Liver (tissue), 9 donors: ENCODE data around the gene SP100. TPM values are rescaled to one million over a fixed set of nuclear protein-coding genes. Genes with fewer than 3 reads are reported as not detected.
A peak's percentile ranks its signal among the peaks of the same experiment; 100 is the strongest.

Experiments used
- DNase-seq: peaks from one replicate; pipeline ENCODE4 v3.0.0-alpha.2; 2017; ENCODE audit warnings: low spot score
- H3K27ac ChIP-seq, 2 donors: one replicate each; pipeline ENCODE4 v1.7.0; 2013; ENCODE audit warnings: inconsistent platforms in 2 of 2, low read length in 2 of 2, control low read depth in 1 of 2, low read depth in 1 of 2, mild to moderate bottlenecking in 1 of 2
- H3K27me3 ChIP-seq, 4 donors: one replicate each; pipeline versions ENCODE4 v1.6.1 to v1.7.0; 2013; ENCODE audit warnings: low read length in 3 of 4, inconsistent platforms in 1 of 4, mild to moderate bottlenecking in 1 of 4, moderate library complexity in 1 of 4; ENCODE audit not compliant: control insufficient read depth in 4 of 4, insufficient read depth in 4 of 4
- H3K36me3 ChIP-seq, 4 donors: one replicate each; pipeline versions ENCODE4 v1.6.1 to v1.7.0; 2013; ENCODE audit warnings: low read length in 3 of 4, mild to moderate bottlenecking in 3 of 4, low read depth in 1 of 4, moderate library complexity in 1 of 4; ENCODE audit not compliant: control insufficient read depth in 4 of 4, insufficient read depth in 3 of 4
- H3K4me1 ChIP-seq, 4 donors: one replicate each; pipeline versions ENCODE4 v1.6.1 to v1.7.0; 2013; ENCODE audit warnings: low read length in 3 of 4, mild to moderate bottlenecking in 3 of 4, moderate library complexity in 1 of 4; ENCODE audit not compliant: control insufficient read depth in 4 of 4, insufficient read depth in 4 of 4
- H3K4me3 ChIP-seq, 3 donors: one replicate each; pipeline versions ENCODE4 v1.6.1 to v1.7.0; 2013; ENCODE audit warnings: low read length in 3 of 3, control low read depth in 1 of 3, low read depth in 1 of 3, mild to moderate bottlenecking in 1 of 3
- H3K9ac ChIP-seq, 2 donors: one replicate each; pipeline ENCODE4 v1.7.0; 2013; ENCODE audit warnings: low read length in 2 of 2, mild to moderate bottlenecking in 2 of 2, moderate library complexity in 2 of 2, control low read depth in 1 of 2, low read depth in 1 of 2
- H3K9me3 ChIP-seq, 4 donors: one replicate each; pipeline versions ENCODE4 v1.6.1 to v1.7.0; 2013; ENCODE audit warnings: low read length in 3 of 4; ENCODE audit not compliant: control insufficient read depth in 4 of 4
- CTCF ChIP-seq: fragments of 150-350 bp; IDR thresholded peaks from 2 replicates; pipeline ENCODE4 v1.5.1; 2017; ENCODE audit warnings: improper control_type of control experiment, low read depth, low read length; ENCODE audit not compliant: missing input control
- FOXA1 ChIP-seq: IDR thresholded peaks from 2 replicates; pipeline ENCODE4 v1.6.1; 2016; ENCODE audit warnings: antibody characterized with exemption
- FOXA2 ChIP-seq: IDR thresholded peaks from 2 replicates; pipeline ENCODE4 v1.6.1; 2016; ENCODE audit warnings: antibody characterized with exemption
- GABPA ChIP-seq, 2 donors: IDR thresholded peaks in 1 of 2; conservative IDR thresholded peaks in 1 of 2; 2 replicates each; pipeline ENCODE4 v1.6.1; 2016; ENCODE audit warnings: antibody characterized with exemption in 2 of 2, mild to moderate bottlenecking in 1 of 2, moderate library complexity in 1 of 2
- HNF4A ChIP-seq, 2 donors: conservative IDR thresholded peaks; 2 replicates each; pipeline ENCODE4 v1.6.1; 2016; ENCODE audit warnings: antibody characterized with exemption in 2 of 2, mild to moderate bottlenecking in 2 of 2
- NR2F2 ChIP-seq: IDR thresholded peaks from 2 replicates; pipeline ENCODE4 v1.6.1; 2016; ENCODE audit warnings: antibody characterized with exemption
- RAD21 ChIP-seq, 2 donors: IDR thresholded peaks; 2 replicates each; pipeline ENCODE4 v1.6.1; 2016; ENCODE audit warnings: antibody characterized with exemption in 2 of 2, mild to moderate bottlenecking in 2 of 2
- RXRA ChIP-seq, 2 donors: IDR thresholded peaks; 2 replicates each; pipeline ENCODE4 v1.6.1; 2017 to 2018; ENCODE audit warnings: antibody characterized with exemption in 2 of 2, mild to moderate bottlenecking in 1 of 2
- SP1 ChIP-seq: IDR thresholded peaks from 2 replicates; pipeline ENCODE4 v1.6.1; 2018; ENCODE audit warnings: antibody characterized with exemption, mild to moderate bottlenecking
- TAF1 ChIP-seq: conservative IDR thresholded peaks from 2 replicates; pipeline ENCODE4 v1.6.1; 2016; ENCODE audit warnings: antibody characterized with exemption, mild to moderate bottlenecking
- YY1 ChIP-seq: IDR thresholded peaks from 2 replicates; pipeline ENCODE4 v1.6.1; 2016; ENCODE audit warnings: antibody characterized with exemption, mild to moderate bottlenecking
- ZBTB33 ChIP-seq: IDR thresholded peaks from 2 replicates; pipeline ENCODE4 v1.6.1; 2016; ENCODE audit warnings: antibody characterized with exemption
- WGBS: extraction: QIAGEN DNeasy Blood & Tissue Kit; methylation state at CpG from one replicate; pipeline ENCODE4 v1.1.7; 2013; 5-methylcytosine and 5-hydroxymethylcytosine counted together
- polyA plus RNA-seq, 2 donors: library from polyadenylated mRNA; stranded (reverse) in 1 of 2; unstranded in 1 of 2; fragments of 200-250 nt in 1 of 2; fragments of >200 nt in 1 of 2; fragmentation: Nextera tagmentation in 1 of 2; extraction: Ambion mirVana in 1 of 2; gene quantifications; one replicate each; pipeline versions ENCODE4 v1.2.1 to v1.2.3, GENCODE V29; 2013 to 2015
- total RNA-seq, 2 donors: library from RNA; depleted of rRNA; stranded (reverse); fragments of >200 nt; gene quantifications; one replicate each; pipeline ENCODE4 v1.2.3, GENCODE V29; 2014
- TF ChIP-seq, protein P1 (sequence below): IDR thresholded peaks from 2 replicates; pipeline ENCODE4 v1.6.1; 2016; ENCODE audit warnings: antibody characterized with exemption, mild to moderate bottlenecking
- donor health status: healthy.
- donor health status: healthy.
- donor health status: healthy.
- donor health status: healthy.
- donor health status: healthy.

Gene SP100
- total and polyA plus RNA-seq, 4 donors = 21.9 to 45.5 (median 33.1) TPM

DNA sequence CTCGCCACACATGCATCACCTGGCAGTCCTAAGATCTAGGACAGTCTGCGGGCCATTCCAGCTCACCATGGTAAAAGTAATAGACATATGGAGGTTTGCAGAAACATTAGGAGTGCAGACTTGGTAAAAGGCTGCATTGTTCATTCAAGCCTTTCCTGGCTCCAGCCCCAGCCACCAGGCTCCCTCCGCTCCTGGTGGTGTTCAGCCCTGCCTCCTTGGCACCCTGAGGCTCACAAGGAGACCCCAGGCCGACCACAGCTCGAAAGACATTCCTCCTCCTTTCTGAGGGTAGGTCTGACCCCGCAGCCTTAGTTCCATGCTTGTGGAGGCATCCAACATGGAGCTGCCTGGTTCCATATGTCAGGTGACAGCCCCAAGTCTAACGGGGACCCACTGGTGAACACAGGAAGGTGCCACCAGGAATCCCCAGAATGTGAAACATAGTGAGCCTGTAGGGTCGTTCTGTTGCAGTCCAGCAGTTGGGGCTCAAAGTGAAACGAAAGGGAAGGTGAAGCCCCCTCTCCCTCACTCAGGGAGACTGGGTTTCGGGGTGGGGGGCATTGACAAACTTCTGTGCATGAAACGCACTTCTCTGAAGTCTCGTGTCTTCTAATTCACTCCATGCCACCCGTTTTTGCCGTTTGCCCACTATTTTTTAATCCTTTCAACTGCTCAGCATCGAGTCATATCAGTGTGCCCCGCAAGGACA is 5.0 kb upstream of the SP100 start:
- TF ChIP-seq FOXA2 (no peak), RAD21 (IDR thresholded peaks at IDR 0.05) (no peak), FOXA1 (no peak), NR2F2 (no peak), GABPA (IDR thresholded peaks at IDR 0.05 in 1 of 2, conservative IDR thresholded peaks at IDR 0.05 in 1 of 2) (no peak), ZBTB33 (no peak)
- no peak for DNase-seq
- H3K27me3 ChIP-seq = no peaks in the 10 kb centered on the region

DNA sequence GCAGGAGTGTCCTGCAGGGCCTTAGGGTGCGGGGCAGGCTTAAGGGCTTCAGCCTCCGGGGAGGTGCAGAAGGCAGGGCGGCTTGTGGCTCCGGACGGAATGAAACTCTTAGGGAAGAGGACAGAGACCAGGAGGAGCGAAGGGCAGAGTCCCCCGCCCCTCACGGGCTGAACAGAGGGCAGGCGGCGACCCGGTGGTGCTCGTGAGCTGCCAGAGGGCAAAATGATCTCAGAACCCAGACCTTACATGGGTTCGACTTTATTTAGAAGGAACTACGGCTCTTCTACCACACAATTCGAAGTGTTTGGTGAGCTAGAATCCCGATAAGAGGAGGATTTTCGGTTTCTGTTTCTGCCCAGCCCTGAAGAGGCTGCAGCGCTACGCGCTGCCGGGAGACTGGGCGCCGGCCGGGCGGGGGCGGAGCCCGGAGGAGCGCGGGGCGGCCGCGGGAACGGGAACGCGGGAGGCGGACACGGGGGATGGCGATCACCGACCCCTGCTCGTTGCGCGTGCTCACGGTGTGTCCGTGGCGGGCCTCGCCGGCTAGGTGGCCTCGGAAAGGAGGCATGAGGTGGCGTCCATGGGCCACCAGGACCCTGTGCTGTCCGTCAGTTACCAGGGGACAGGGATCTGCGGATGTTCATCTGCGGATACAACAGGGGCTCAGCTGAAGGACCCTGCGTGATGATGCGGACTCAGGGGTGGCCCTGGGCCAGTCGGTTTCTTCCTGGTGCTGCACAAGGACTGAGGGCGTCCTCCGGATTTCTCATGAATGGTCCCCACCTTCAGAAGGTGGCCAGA is 4.2 kb upstream of the SP100 start:
- Histone ChIP-seq H3K4me1 (peaks cover 6 to 23% (median 12%) of the 10 kb centered on the region in 4 donors), H3K27ac (peak overlapping the region; percentile 89 to 96), H3K27me3 (no peaks in the 10 kb centered on the region), H3K9me3 (no peaks in the 10 kb centered on the region), H3K4me3 (peak overlapping the region; percentile 55 to 87 (median 67)), H3K36me3 (no peaks in the 10 kb centered on the region), H3K9ac (peak overlapping the region; percentile 87 to 88)
- under 1% methylated on average over 57 of the region's 57 CpGs for WGBS
- TF ChIP-seq RAD21 (IDR thresholded peaks at IDR 0.05) (peak; percentile 41 to 46), RXRA (IDR thresholded peaks at IDR 0.05) (peak; percentile 6 to 23), ZBTB33 (no peak), NR2F2 (peak; percentile 22), HNF4A (conservative IDR thresholded peaks at IDR 0.05) (peak; percentile 74 to 77), GABPA (IDR thresholded peaks at IDR 0.05 in 1 of 2, conservative IDR thresholded peaks at IDR 0.05 in 1 of 2) (no peak), TAF1 (peak; percentile 84), FOXA2 (no peak), YY1 (peak; percentile 64), SP1 (peak; percentile 36), CTCF (no peak)
- TF ChIP-seq, protein P1, sequence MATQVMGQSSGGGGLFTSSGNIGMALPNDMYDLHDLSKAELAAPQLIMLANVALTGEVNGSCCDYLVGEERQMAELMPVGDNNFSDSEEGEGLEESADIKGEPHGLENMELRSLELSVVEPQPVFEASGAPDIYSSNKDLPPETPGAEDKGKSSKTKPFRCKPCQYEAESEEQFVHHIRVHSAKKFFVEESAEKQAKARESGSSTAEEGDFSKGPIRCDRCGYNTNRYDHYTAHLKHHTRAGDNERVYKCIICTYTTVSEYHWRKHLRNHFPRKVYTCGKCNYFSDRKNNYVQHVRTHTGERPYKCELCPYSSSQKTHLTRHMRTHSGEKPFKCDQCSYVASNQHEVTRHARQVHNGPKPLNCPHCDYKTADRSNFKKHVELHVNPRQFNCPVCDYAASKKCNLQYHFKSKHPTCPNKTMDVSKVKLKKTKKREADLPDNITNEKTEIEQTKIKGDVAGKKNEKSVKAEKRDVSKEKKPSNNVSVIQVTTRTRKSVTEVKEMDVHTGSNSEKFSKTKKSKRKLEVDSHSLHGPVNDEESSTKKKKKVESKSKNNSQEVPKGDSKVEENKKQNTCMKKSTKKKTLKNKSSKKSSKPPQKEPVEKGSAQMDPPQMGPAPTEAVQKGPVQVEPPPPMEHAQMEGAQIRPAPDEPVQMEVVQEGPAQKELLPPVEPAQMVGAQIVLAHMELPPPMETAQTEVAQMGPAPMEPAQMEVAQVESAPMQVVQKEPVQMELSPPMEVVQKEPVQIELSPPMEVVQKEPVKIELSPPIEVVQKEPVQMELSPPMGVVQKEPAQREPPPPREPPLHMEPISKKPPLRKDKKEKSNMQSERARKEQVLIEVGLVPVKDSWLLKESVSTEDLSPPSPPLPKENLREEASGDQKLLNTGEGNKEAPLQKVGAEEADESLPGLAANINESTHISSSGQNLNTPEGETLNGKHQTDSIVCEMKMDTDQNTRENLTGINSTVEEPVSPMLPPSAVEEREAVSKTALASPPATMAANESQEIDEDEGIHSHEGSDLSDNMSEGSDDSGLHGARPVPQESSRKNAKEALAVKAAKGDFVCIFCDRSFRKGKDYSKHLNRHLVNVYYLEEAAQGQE = peak; percentile 35
- DNase-seq = peak; percentile 71

More for the DNA sequence above, 5.0 kb upstream of the SP100 start:
- 38% methylated on average over 16 of the region's 16 CpGs for WGBS
- H3K9ac ChIP-seq = peak overlapping the region; percentile 70 to 87
- peak overlapping the region; percentile 55 to 87 (median 67) for H3K4me3 ChIP-seq
- no peaks in the 10 kb centered on the region for H3K36me3 ChIP-seq
- H3K27ac ChIP-seq = peak overlapping the region; percentile 89 to 96
- H3K4me1 ChIP-seq = peaks cover 6 to 23% (median 12%) of the 10 kb centered on the region in 4 donors
- no peaks in the 10 kb centered on the region for H3K9me3 ChIP-seq
